Stimulated activated CD8-positive, alpha-beta memory T cell treated with anti-CD3 and anti-CD28 coated beads, Interleukin-7, amount 100 ng/mL, for 48 hours (primary cell): ENCODE measurements around the gene APIP.
"Not testable (repeated sequence)": the region's sequence is repeated elsewhere in the genome, so short reads cannot be mapped to it uniquely, and the experiment has no call there.

Source experiments
- DNase-seq, 2 donors: peaks; one replicate each; pipeline ENCODE4 v3.0.0-alpha.2; 2020; ENCODE audit warnings: low read depth in 1 of 2; ENCODE audit errors: extremely low read depth in 1 of 2

The APIP gene

GRCh38 chr11:34926831-34927132, 10.6 kb upstream of the APIP start:
- no peak for DNase-seq

GRCh38 chr11:34926101-34926830, 10.1 kb upstream of the APIP start:
- DNase-seq, result no peak

GRCh38 chr11:34924714-34925113, 8.5 kb upstream of the APIP start:
- DNase-seq, result no peak

- DNase-seq, result no peak
These were observed 5.0 kb upstream of the APIP start for GRCh38 chr11:34921156-34921555.

GRCh38 chr11:34916843-34917770, 928 bp upstream of the APIP start:
- no peak for DNase-seq

- no peak for DNase-seq
These were observed 804 bp downstream of the APIP start for GRCh38 chr11:34915136-34916014.

GRCh38 chr11:34913556-34913955, 2.6 kb downstream of the APIP start:
- DNase-seq, result not testable (repeated sequence)

- no peak for DNase-seq
These were observed 4.5 kb downstream of the APIP start for GRCh38 chr11:34911676-34912075.

- DNase-seq, result no peak
These were observed 5.4 kb downstream of the APIP start for GRCh38 chr11:34910817-34911216.

- DNase-seq, result no peak
These were observed 6.2 kb downstream of the APIP start for GRCh38 chr11:34909955-34910354.

GRCh38 chr11:34909415-34909814, 6.8 kb downstream of the APIP start:
- DNase-seq, result no peak

- no peak for DNase-seq
These were observed 8.1 kb downstream of the APIP start for GRCh38 chr11:34907934-34908593.

- no peak for DNase-seq
These were observed 10.5 kb downstream of the APIP start for GRCh38 chr11:34905666-34906065.

GRCh38 chr11:34904421-34904955, 11.7 kb downstream of the APIP start:
- DNase-seq, result no peak

GRCh38 chr11:34899633-34900016, 16.6 kb downstream of the APIP start:
- no peak for DNase-seq

GRCh38 chr11:34898474-34898873, 17.7 kb downstream of the APIP start:
- DNase-seq, result no peak

GRCh38 chr11:34897171-34897870, 18.9 kb downstream of the APIP start:
- no peak for DNase-seq

GRCh38 chr11:34896191-34896590, 20.0 kb downstream of the APIP start:
- DNase-seq, result not testable (repeated sequence)

GRCh38 chr11:34893416-34893815, 22.8 kb downstream of the APIP start:
- DNase-seq, result no peak

GRCh38 chr11:34891611-34892010, 24.6 kb downstream of the APIP start:
- DNase-seq, result no peak
